ENCODE results near the gene FBN3.

DNA sequence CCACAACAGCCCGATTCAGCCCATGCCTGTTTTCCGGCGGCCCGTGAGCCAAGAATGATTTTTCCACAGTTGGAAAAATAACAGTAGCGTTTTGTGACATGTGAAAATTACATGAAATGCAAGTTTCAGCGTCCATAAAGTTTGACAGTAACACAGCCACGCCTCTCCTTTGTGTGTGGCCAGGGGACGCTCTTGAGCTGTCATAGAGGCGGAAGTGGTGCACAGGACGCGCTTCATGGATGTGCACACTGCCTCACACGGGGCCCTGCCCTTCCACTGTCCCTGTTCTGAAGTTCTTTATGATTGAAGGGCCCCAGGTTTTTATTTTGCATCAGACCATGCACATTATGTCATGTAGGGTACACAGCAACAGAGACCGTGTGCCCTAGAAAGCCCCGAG is 131.6 kb downstream of the FBN3 start:
- TF ChIP-seq, protein P1, sequence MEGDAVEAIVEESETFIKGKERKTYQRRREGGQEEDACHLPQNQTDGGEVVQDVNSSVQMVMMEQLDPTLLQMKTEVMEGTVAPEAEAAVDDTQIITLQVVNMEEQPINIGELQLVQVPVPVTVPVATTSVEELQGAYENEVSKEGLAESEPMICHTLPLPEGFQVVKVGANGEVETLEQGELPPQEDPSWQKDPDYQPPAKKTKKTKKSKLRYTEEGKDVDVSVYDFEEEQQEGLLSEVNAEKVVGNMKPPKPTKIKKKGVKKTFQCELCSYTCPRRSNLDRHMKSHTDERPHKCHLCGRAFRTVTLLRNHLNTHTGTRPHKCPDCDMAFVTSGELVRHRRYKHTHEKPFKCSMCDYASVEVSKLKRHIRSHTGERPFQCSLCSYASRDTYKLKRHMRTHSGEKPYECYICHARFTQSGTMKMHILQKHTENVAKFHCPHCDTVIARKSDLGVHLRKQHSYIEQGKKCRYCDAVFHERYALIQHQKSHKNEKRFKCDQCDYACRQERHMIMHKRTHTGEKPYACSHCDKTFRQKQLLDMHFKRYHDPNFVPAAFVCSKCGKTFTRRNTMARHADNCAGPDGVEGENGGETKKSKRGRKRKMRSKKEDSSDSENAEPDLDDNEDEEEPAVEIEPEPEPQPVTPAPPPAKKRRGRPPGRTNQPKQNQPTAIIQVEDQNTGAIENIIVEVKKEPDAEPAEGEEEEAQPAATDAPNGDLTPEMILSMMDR (IDR thresholded peaks at IDR 0.05): no peak
- TF ChIP-seq POLR2A (IDR thresholded peaks at IDR 0.05): no peak
- TF ChIP-seq POLR2AphosphoS5 (IDR thresholded peaks at IDR 0.05): no peak

Measured in gastroesophageal sphincter (tissue), 3 donors.